ENCODE data around the gene CACNB2. TPM values are rescaled to one million over a fixed set of nuclear protein-coding genes. Genes with fewer than 3 reads are reported as not detected.
"Not testable (repeated sequence)": the region's sequence is repeated elsewhere in the genome, so short reads cannot be mapped to it uniquely, and the experiment has no call there.

CACNB2 gene
- total RNA-seq, 2 donors from 2014 or later = 19.0 to 20.6 TPM

DNA sequence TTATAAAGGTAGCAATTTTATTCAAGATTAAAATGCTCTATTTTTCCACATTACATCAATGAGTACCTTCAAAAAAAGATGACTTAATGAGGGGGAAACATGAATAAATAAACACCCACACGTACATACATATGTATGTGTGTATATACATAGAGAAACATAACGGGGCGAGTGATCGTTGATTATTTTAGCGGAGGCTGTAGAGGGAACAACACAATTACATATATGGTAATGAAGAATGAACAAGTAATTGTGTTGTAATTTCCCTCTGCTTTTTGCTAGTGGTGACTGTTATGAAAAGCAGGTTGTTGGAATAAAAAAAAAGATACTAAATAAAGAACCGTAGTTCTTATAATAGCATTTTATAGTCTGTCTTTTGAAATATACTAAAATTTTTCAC, 63.2 kb downstream of the CACNB2 start:
- Histone ChIP-seq H3K4me1 (peaks cover 0 to 14% of the 10 kb centered on the region in 2 donors), H3K27ac (peak overlapping the region in 1 of 2 donors; percentile 64), H3K27me3 (no peaks in the 10 kb centered on the region), H3K36me3 (no peaks in the 10 kb centered on the region), H3K9me3 (no peaks in the 10 kb centered on the region), H3K4me3 (peak overlapping the region in 1 of 2 donors; percentile 14)
- TF ChIP-seq, protein P1, sequence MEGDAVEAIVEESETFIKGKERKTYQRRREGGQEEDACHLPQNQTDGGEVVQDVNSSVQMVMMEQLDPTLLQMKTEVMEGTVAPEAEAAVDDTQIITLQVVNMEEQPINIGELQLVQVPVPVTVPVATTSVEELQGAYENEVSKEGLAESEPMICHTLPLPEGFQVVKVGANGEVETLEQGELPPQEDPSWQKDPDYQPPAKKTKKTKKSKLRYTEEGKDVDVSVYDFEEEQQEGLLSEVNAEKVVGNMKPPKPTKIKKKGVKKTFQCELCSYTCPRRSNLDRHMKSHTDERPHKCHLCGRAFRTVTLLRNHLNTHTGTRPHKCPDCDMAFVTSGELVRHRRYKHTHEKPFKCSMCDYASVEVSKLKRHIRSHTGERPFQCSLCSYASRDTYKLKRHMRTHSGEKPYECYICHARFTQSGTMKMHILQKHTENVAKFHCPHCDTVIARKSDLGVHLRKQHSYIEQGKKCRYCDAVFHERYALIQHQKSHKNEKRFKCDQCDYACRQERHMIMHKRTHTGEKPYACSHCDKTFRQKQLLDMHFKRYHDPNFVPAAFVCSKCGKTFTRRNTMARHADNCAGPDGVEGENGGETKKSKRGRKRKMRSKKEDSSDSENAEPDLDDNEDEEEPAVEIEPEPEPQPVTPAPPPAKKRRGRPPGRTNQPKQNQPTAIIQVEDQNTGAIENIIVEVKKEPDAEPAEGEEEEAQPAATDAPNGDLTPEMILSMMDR (IDR thresholded peaks at IDR 0.05) = no peak
- DNase-seq (ENCODE audit: low spot score) = no peak

DNA sequence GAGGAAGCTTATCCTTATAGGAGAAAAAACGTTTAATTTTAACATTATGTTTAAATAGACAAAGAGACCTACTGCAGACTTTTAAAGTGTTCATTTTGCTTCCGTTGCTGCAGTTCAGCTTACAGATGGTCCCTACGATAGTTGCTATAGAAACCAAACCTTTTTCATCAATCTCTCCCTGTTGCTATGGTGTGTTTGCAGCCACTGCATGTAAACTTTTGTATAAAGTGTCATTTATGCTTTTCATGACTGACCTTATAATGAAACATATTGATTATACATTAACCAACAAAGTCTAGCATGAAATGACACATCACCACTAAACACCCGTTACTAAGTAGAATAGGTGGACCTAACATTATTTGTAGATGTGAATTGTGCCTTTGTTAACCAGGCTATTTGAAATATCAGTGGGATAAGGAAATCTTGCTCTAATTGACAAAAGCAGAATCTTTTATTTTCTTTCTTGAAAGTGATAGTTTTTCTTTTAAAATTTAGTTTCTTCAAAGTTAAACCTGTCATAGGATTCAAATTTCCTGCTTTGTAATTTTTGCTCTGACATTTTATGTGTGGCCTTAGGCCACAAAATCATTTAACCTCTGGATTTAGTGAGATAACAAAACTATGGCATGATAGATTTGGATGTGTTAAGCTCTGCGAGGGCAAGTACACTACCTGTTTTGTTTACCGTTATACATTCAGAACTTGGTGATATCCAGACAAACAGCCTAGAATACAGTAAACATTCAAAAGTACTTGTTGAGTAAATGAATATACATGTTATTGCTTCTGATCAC, 64.0 kb downstream of the CACNB2 start:
- no peak overlapping the region for H3K27ac ChIP-seq
- peaks cover 0 to 14% of the 10 kb centered on the region in 2 donors for H3K4me1 ChIP-seq
- TF ChIP-seq, protein P1 (IDR thresholded peaks at IDR 0.05) = no peak

DNA sequence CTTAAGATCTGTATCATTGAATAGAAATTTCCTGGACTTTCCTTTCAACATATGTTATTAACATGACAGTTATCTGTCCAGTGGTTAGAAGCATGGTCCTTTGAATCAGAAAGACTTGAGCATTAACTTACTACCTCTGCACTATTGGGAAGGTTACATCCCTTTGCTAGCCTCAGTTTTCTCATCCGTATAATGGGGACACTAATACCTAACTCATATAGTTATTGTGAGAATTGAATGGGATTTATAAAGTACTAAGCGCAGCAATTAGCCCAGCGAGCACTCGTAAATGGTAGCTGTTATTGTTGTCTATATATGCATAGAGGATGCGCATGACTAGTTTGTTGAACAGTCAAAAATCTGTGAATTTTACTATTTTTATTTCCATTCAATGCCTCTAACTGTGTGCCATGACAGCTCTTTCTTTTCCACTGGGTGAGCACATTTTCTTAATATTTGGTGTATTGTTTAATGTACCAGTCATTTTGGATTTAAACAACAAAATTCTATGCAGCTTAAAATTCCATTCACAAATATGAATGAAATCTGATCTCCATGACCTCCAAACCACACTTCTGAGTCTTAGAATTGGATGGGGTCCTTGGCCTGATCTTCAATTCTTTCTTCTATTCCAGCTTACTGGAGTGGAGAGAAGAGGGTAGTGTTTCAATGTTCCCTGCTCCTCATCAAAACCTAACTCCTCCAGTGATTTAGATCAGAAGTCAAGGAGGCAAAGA, 65.0 kb downstream of the CACNB2 start:
- H3K4me1 ChIP-seq = peaks cover 0 to 14% of the 10 kb centered on the region in 2 donors
- no peaks in the 10 kb centered on the region for H3K27me3 ChIP-seq
- TF ChIP-seq, protein P1 (IDR thresholded peaks at IDR 0.05) = no peak
- no peak overlapping the region for H3K27ac ChIP-seq
- no peaks in the 10 kb centered on the region for H3K36me3 ChIP-seq
- H3K4me3 ChIP-seq = no peak overlapping the region
- no peak for DNase-seq (ENCODE audit: low spot score)
- H3K9me3 ChIP-seq = no peaks in the 10 kb centered on the region

More for the DNA sequence above, 64.0 kb downstream of the CACNB2 start:
- H3K4me3 ChIP-seq = no peak overlapping the region
- DNase-seq (ENCODE audit: low spot score) = no peak
- no peaks in the 10 kb centered on the region for H3K27me3 ChIP-seq
- no peaks in the 10 kb centered on the region for H3K9me3 ChIP-seq
- H3K36me3 ChIP-seq = no peaks in the 10 kb centered on the region

DNA sequence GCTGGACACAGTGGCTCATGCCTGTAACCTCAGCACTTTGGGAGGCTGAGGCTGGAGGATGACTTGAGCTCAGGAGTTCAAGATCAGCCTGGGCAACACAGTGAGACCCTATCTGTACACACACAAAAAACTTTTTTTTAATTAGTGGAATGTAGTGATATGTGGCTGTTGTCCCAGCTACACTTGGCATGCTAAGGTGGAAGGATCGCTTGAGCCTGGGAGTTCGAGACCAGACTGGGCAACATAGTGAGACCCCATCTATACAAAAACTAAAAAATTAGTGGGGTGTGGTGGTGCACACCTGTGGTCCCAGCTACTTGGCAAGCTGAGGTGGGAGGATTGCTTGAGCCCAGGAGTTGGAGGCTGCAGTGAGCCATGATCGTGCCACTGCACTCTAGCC, 68.0 kb downstream of the CACNB2 start:
- not testable (repeated sequence) for DNase-seq (ENCODE audit: low spot score); H3K9me3 ChIP-seq; H3K27ac ChIP-seq; H3K4me1 ChIP-seq; H3K27me3 ChIP-seq; H3K36me3 ChIP-seq; H3K4me3 ChIP-seq

DNA sequence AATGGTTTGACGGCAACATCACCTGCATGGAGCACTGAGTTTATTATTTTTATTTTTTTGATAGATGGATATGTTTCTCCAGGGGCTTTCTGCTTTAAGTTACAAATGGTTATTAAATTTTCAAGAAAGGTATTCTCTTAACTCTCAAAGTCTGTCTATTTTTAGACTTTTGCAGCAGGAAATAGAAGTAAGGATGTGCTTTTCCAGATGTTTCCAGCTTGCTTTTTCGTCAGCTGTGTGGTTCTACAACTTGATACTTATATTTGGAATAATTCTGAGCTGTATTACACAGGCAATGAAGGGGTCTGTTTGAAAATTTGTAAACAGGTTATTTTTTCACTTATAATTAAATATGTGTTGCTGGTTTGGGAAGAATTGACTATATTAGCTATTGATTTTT, 69.0 kb downstream of the CACNB2 start:
- H3K4me3 ChIP-seq = no peak overlapping the region
- TF ChIP-seq, protein P1 (IDR thresholded peaks at IDR 0.05) = no peak
- no peaks in the 10 kb centered on the region for H3K27me3 ChIP-seq
- no peak for DNase-seq (ENCODE audit: low spot score)
- no peaks in the 10 kb centered on the region for H3K36me3 ChIP-seq
- H3K4me1 ChIP-seq = no peaks in the 10 kb centered on the region
- H3K9me3 ChIP-seq = no peaks in the 10 kb centered on the region
- H3K27ac ChIP-seq = no peak overlapping the region

DNA sequence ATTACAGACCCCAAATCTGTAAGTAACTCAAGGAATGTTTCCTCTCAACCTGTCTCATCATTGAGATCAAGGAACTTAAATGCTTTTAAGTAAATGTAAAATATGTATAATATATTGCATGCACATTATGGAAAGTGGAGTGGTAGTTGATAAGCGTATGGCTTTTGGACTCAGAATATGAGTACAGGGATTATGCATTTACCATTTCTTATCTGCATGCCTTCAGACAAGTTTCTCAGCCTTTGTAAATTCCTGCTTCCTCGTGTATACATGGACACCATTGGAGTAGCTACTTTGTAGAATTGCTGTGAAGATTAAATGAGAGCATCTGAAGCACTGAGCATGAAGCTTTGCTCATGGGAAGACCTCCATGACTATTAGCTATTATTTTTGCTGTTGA, 70.5 kb downstream of the CACNB2 start:
- Histone ChIP-seq H3K4me1 (no peaks in the 10 kb centered on the region), H3K27ac (no peak overlapping the region), H3K9me3 (no peaks in the 10 kb centered on the region), H3K4me3 (no peak overlapping the region), H3K27me3 (no peaks in the 10 kb centered on the region), H3K36me3 (no peaks in the 10 kb centered on the region)
- DNase-seq (ENCODE audit: low spot score) = no peak
- TF ChIP-seq, protein P1 (IDR thresholded peaks at IDR 0.05) = no peak
